ENCODE data around the gene ATAD2B. TPM values are rescaled to one million over a fixed set of nuclear protein-coding genes. Genes with fewer than 3 reads are reported as not detected.

The ATAD2B gene
- total RNA-seq, 1 donor from 2014 or later = 38.5 TPM

DNA sequence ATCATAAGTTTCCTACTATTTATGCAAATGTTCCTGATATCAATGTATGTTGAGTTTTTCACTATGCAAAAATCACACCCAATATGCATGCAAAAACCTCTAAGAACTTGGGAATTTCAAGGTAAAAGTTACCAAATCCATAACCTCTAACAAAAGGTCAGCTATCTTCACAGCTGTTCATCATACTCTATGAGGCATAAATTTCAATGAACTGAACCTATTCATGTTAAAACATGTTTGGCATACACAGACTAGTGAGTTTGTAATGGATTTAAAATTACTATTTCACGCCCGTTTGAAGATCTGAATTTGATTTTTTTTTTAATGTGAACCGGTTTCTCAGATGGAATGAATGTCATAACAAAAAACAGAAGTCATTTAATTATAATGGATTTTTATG, 100.2 kb downstream of the ATAD2B start:
- DNase-seq (ENCODE audit: extremely low spot score in 2 of 2) = no peak
- H3K27ac ChIP-seq = no peak overlapping the region
- no peaks in the 10 kb centered on the region for H3K9me3 ChIP-seq
- TF ChIP-seq CTCF (IDR thresholded peaks at IDR 0.05) = no peak
- TF ChIP-seq POLR2AphosphoS5 (IDR thresholded peaks at IDR 0.05; ENCODE audit: insufficient read depth in 1 of 2, low read depth in 1 of 2) = no peak
- no peak for TF ChIP-seq POLR2A (IDR thresholded peaks at IDR 0.05)
- intact Hi-C loops (cut with DNase I) = no loop called here
- H3K4me1 ChIP-seq = no peaks in the 10 kb centered on the region
- H3K4me3 ChIP-seq = no peak overlapping the region
- no peaks in the 10 kb centered on the region for H3K27me3 ChIP-seq
- peaks cover 0 to 9% of the 10 kb centered on the region in 2 donors for H3K36me3 ChIP-seq

GRCh38 chr2:23826040-23826439, 100.9 kb downstream of the ATAD2B start:
- intact Hi-C loops (cut with DNase I) = no loop called here

GRCh38 chr2:23824777-23825212, 102.1 kb downstream of the ATAD2B start:
- intact Hi-C loops (cut with DNase I) = no loop called here
- TF ChIP-seq POLR2AphosphoS5 (IDR thresholded peaks at IDR 0.05; ENCODE audit: insufficient read depth in 1 of 2, low read depth in 1 of 2) (no peak), CTCF (IDR thresholded peaks at IDR 0.05) (peak; percentile 21 to 66 (median 46))
- H3K9me3 ChIP-seq = no peaks in the 10 kb centered on the region
- H3K4me1 ChIP-seq = no peaks in the 10 kb centered on the region
- no peaks in the 10 kb centered on the region for H3K27me3 ChIP-seq
- peak overlapping the region; percentile 31 for H3K27ac ChIP-seq
- no peak overlapping the region for H3K4me3 ChIP-seq
- DNase-seq (ENCODE audit: extremely low spot score in 2 of 2) = no peak
- peaks cover 0 to 10% of the 10 kb centered on the region in 2 donors for H3K36me3 ChIP-seq

More at GRCh38 chr2:23826040-23826439, 100.9 kb downstream of the ATAD2B start:
- no peak for DNase-seq (ENCODE audit: extremely low spot score in 2 of 2)
- peaks cover 0 to 10% of the 10 kb centered on the region in 2 donors for H3K36me3 ChIP-seq
- no peaks in the 10 kb centered on the region for H3K9me3 ChIP-seq
- H3K27ac ChIP-seq = no peak overlapping the region
- no peak overlapping the region for H3K4me3 ChIP-seq
- H3K4me1 ChIP-seq = no peaks in the 10 kb centered on the region
- no peaks in the 10 kb centered on the region for H3K27me3 ChIP-seq
- TF ChIP-seq POLR2AphosphoS5 (IDR thresholded peaks at IDR 0.05; ENCODE audit: insufficient read depth in 1 of 2, low read depth in 1 of 2) (no peak), POLR2A (IDR thresholded peaks at IDR 0.05) (no peak), CTCF (IDR thresholded peaks at IDR 0.05) (no peak)

DNA sequence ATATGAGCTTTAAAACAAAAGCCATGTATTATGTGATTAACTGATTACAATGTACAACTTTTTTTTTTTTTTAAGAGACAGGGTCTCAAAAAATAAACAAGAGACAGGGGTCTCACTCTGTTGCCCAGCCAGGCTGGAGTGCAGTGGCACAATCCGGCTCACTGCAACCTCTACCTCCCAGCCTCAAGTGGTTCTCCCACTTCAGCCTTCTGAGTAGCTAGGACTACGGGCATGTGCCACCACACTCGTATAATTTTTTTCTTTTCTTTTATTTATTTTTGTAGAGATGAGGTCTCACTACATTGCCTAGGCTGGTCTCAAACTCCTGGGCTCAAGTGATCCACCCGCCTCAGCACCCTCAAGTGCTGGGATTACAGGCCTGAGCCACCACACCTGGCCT, 103.1 kb downstream of the ATAD2B start:
- no peak for DNase-seq (ENCODE audit: extremely low spot score in 2 of 2)
- Histone ChIP-seq H3K4me3 (no peak overlapping the region), H3K4me1 (no peaks in the 10 kb centered on the region), H3K27me3 (no peaks in the 10 kb centered on the region), H3K27ac (no peak overlapping the region), H3K9me3 (no peaks in the 10 kb centered on the region), H3K36me3 (peaks cover 0 to 10% of the 10 kb centered on the region in 2 donors)
- intact Hi-C loops (cut with DNase I) = no loop called here
- TF ChIP-seq POLR2AphosphoS5 (IDR thresholded peaks at IDR 0.05; ENCODE audit: insufficient read depth in 1 of 2, low read depth in 1 of 2) = no peak

DNA sequence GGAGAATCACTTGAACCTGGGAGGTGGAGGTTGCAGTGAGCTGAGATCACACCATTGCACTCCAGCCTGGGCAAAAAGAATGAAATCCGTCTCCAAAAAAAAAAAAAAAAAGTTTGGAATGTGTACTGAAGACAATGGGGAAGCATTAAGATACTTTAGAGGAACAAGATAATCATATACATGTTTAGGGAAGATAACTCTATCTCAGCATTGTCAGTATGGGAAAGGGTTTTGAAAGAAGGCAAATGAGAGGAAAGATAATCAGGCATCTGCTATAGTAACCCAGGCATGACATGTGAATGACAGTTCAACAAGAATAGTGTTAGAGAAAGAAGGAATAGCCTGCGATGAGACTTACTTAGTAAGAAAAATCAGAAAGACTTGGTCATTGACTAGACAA, 112.0 kb downstream of the ATAD2B start:
- intact Hi-C loops (cut with DNase I) = no loop called here
- TF ChIP-seq POLR2AphosphoS5 (IDR thresholded peaks at IDR 0.05; ENCODE audit: insufficient read depth in 1 of 2, low read depth in 1 of 2) = no peak
- TF ChIP-seq CTCF (IDR thresholded peaks at IDR 0.05) = no peak
- Histone ChIP-seq H3K36me3 (peaks cover 0 to 8% of the 10 kb centered on the region in 2 donors), H3K4me3 (no peak overlapping the region), H3K27me3 (no peaks in the 10 kb centered on the region), H3K27ac (no peak overlapping the region), H3K9me3 (no peaks in the 10 kb centered on the region), H3K4me1 (no peaks in the 10 kb centered on the region)
- DNase-seq (ENCODE audit: extremely low spot score in 2 of 2) = no peak
